Ishikawa (cell line): Measurements from ENCODE around the gene ABHD4.

Source experiments
- CEBPB ChIP-seq: IDR thresholded peaks from 2 replicates; pipeline ENCODE4 v1.6.1; 2012
- CREB1 ChIP-seq: IDR thresholded peaks from 2 replicates; pipeline ENCODE4 v1.6.1; 2012; ENCODE audit warnings: low read depth
- EGR1 ChIP-seq: IDR thresholded peaks from 2 replicates; pipeline ENCODE4 v1.6.1; 2012
- EP300 ChIP-seq: IDR thresholded peaks from 2 replicates; pipeline ENCODE4 v1.6.1; 2012; ENCODE audit warnings: borderline replicate concordance
- FOXM1 ChIP-seq: IDR thresholded peaks from 2 replicates; pipeline ENCODE4 v1.6.1; 2012; ENCODE audit warnings: low read depth, borderline replicate concordance
- NFIC ChIP-seq: IDR thresholded peaks from 2 replicates; pipeline ENCODE4 v1.6.1; 2012
- RAD21 ChIP-seq: IDR thresholded peaks from 2 replicates; pipeline ENCODE4 v1.6.1; 2012; ENCODE audit warnings: low read depth
- TAF1 ChIP-seq: IDR thresholded peaks from 2 replicates; pipeline ENCODE4 v1.6.1; 2012; ENCODE audit warnings: low read depth, mild to moderate bottlenecking
- TCF12 ChIP-seq: IDR thresholded peaks from 2 replicates; pipeline ENCODE4 v1.6.1; 2012; ENCODE audit warnings: low read depth
- TEAD4 ChIP-seq: IDR thresholded peaks from 2 replicates; pipeline ENCODE4 v1.6.1; 2012
- YY1 ChIP-seq: IDR thresholded peaks from 2 replicates; pipeline ENCODE4 v1.6.1; 2012; ENCODE audit warnings: low read depth
- ZBTB7A ChIP-seq: IDR thresholded peaks from 2 replicates; pipeline ENCODE4 v1.6.1; 2012; ENCODE audit warnings: low read depth
- TF ChIP-seq, protein P1 (sequence below): IDR thresholded peaks from 2 replicates; pipeline ENCODE4 v1.6.1; 2012
- TF ChIP-seq, protein P2 (sequence below): IDR thresholded peaks from 2 replicates; pipeline ENCODE4 v1.6.1; 2012; ENCODE audit warnings: low read depth, mild to moderate bottlenecking
- TF ChIP-seq, protein P3 (sequence below): IDR thresholded peaks from 2 replicates; pipeline ENCODE4 v1.6.1; 2012

The ABHD4 gene

DNA sequence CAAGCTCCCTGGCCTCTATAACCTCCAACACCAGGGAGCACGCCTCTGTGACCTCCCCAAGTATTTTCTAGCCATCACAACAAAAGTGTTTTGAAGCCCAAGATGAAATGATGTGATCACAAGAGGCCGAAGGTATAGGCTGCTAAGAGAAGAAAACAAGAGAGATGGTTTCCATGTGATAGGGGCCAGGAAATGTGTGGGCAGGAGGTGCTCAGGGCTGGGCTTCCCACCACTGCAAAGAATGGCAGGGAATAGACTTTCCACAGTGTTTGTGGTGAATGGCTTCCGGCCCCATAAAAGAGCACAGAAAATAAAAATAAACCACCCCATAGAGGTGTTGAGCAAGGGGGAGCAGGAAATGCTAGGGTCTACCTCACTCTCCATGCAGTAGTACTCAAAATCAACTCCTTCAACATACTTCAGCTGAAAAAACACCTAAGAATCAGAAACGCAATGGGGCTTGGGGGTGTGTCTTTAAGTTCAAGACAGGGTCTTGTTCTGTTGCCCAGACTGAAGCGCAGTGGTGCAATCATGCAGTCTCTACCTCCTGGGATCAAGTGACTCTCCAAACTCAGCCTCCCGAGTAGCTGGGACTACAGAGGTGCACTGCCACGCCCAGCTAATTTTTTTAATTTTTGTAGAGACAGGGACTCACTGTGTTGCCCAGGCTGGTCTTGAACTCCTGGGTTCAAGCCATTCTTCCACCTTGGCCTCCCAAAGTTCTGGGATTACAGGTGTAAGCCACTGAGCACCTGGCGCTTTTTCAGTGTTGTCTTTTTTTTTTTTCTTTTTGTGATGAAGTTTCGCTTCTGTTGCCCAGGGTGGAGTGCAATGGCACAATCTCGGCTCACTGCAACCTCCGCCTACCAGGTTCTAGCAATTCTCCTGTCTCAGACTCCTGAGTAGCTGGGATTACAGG is 36.2 kb upstream of the ABHD4 start:
- TF ChIP-seq, protein P1, sequence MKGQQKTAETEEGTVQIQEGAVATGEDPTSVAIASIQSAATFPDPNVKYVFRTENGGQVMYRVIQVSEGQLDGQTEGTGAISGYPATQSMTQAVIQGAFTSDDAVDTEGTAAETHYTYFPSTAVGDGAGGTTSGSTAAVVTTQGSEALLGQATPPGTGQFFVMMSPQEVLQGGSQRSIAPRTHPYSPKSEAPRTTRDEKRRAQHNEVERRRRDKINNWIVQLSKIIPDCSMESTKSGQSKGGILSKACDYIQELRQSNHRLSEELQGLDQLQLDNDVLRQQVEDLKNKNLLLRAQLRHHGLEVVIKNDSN: no peak
- TF ChIP-seq CEBPB: no peak
- TF ChIP-seq NFIC: no peak
- no peak for TF ChIP-seq CREB1
- TF ChIP-seq, protein P2, sequence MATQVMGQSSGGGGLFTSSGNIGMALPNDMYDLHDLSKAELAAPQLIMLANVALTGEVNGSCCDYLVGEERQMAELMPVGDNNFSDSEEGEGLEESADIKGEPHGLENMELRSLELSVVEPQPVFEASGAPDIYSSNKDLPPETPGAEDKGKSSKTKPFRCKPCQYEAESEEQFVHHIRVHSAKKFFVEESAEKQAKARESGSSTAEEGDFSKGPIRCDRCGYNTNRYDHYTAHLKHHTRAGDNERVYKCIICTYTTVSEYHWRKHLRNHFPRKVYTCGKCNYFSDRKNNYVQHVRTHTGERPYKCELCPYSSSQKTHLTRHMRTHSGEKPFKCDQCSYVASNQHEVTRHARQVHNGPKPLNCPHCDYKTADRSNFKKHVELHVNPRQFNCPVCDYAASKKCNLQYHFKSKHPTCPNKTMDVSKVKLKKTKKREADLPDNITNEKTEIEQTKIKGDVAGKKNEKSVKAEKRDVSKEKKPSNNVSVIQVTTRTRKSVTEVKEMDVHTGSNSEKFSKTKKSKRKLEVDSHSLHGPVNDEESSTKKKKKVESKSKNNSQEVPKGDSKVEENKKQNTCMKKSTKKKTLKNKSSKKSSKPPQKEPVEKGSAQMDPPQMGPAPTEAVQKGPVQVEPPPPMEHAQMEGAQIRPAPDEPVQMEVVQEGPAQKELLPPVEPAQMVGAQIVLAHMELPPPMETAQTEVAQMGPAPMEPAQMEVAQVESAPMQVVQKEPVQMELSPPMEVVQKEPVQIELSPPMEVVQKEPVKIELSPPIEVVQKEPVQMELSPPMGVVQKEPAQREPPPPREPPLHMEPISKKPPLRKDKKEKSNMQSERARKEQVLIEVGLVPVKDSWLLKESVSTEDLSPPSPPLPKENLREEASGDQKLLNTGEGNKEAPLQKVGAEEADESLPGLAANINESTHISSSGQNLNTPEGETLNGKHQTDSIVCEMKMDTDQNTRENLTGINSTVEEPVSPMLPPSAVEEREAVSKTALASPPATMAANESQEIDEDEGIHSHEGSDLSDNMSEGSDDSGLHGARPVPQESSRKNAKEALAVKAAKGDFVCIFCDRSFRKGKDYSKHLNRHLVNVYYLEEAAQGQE: no peak
- no peak for TF ChIP-seq RAD21
- no peak for TF ChIP-seq FOXM1
- TF ChIP-seq, protein P3, sequence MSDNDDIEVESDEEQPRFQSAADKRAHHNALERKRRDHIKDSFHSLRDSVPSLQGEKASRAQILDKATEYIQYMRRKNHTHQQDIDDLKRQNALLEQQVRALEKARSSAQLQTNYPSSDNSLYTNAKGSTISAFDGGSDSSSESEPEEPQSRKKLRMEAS: no peak
- TF ChIP-seq EGR1: no peak
- TF ChIP-seq EP300: no peak
- no peak for TF ChIP-seq TAF1
- no peak for TF ChIP-seq ZBTB7A
- TF ChIP-seq TCF12: no peak
- TF ChIP-seq TEAD4: no peak
- no peak for TF ChIP-seq YY1

DNA sequence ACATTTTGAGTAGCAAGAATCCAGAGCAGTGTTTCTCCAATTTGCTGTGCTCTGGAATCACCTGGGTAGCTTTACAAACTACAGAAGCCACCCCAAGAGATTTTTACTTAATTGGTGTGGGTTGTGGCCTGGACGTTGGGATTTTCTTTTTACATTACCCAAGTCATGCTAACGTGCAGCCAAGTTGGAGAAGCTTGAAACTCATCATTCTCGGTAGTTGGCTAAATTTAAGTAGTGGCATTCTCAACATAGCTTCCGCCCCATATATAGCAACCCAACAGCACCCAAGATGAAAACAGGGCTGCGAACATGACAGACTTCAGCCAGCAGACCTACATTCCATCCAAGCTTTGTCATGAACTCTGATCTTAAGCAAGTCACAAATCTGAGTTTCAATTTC is 34.1 kb upstream of the ABHD4 start:
- TF ChIP-seq TCF12 (no peak), NFIC (no peak), FOXM1 (no peak), YY1 (no peak), ZBTB7A (no peak), EGR1 (no peak), RAD21 (no peak)
- TF ChIP-seq, protein P2: no peak

DNA sequence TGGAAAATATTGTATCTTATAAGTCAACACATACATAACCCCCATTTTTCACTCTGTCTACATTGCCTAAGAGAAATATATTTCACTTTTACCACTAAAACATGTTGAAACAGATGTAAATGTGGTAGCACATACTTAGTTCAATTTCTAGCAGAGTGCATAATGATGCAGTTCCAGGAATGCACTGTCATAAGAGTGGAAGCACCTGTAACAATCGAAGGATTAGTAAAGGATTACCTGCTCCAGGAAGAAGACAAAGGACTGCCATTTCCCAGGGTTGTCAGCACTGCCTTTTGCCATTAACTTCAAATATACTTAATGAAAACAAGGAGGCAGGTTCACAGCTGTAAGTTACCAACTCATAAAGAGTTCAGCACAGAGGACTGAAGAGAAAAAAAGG is 33.6 kb upstream of the ABHD4 start:
- TF ChIP-seq TCF12 (no peak), CEBPB (no peak), FOXM1 (no peak), YY1 (no peak), NFIC (no peak), ZBTB7A (no peak), TEAD4 (no peak), RAD21 (no peak)
- TF ChIP-seq, protein P2: no peak

DNA sequence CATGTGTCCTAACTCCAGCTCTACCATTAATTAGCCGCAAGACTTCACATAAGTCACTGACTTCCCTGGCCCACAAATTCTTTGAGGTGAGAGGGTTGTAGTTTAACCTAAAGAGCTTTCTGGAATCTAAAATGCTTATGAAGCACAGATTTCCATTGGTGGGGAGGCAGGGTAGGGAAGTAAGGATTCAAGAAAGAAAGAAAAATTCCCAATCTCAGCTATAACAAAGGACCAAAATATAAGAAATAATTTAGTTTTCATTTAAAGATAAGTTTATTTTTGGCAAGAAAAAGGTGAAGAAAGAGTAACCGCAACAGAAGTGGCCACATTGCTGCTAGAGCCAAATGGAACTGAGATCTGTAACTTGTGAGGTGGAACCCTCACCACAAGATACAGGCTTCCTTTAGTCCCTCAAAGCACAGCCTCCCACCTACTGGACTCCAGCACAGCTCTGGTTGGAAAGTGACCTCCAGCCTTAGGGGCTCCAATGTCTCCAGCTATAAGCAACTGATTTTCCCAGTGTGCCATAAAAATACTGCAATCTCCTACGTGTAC is 32.6 kb upstream of the ABHD4 start:
- TF ChIP-seq, protein P3: no peak
- no peak for TF ChIP-seq CREB1
- TF ChIP-seq, protein P2: no peak
